Liver (tissue), 9 donors: ENCODE measurements around the gene DNM3. TPM values are rescaled to one million over a fixed set of nuclear protein-coding genes. Genes with fewer than 3 reads are reported as not detected.

Source experiments
- DNase-seq: peaks from one replicate; pipeline ENCODE4 v3.0.0-alpha.2; 2017; ENCODE audit warnings: low spot score
- H3K27ac ChIP-seq, 2 donors: one replicate each; pipeline ENCODE4 v1.7.0; 2013; ENCODE audit warnings: inconsistent platforms in 2 of 2, low read length in 2 of 2, control low read depth in 1 of 2, low read depth in 1 of 2, mild to moderate bottlenecking in 1 of 2
- H3K27me3 ChIP-seq, 4 donors: one replicate each; pipeline versions ENCODE4 v1.6.1 to v1.7.0; 2013; ENCODE audit warnings: low read length in 3 of 4, inconsistent platforms in 1 of 4, mild to moderate bottlenecking in 1 of 4, moderate library complexity in 1 of 4; ENCODE audit not compliant: control insufficient read depth in 4 of 4, insufficient read depth in 4 of 4
- H3K36me3 ChIP-seq, 4 donors: one replicate each; pipeline versions ENCODE4 v1.6.1 to v1.7.0; 2013; ENCODE audit warnings: low read length in 3 of 4, mild to moderate bottlenecking in 3 of 4, low read depth in 1 of 4, moderate library complexity in 1 of 4; ENCODE audit not compliant: control insufficient read depth in 4 of 4, insufficient read depth in 3 of 4
- H3K4me1 ChIP-seq, 4 donors: one replicate each; pipeline versions ENCODE4 v1.6.1 to v1.7.0; 2013; ENCODE audit warnings: low read length in 3 of 4, mild to moderate bottlenecking in 3 of 4, moderate library complexity in 1 of 4; ENCODE audit not compliant: control insufficient read depth in 4 of 4, insufficient read depth in 4 of 4
- H3K4me3 ChIP-seq, 3 donors: one replicate each; pipeline versions ENCODE4 v1.6.1 to v1.7.0; 2013; ENCODE audit warnings: low read length in 3 of 3, control low read depth in 1 of 3, low read depth in 1 of 3, mild to moderate bottlenecking in 1 of 3
- H3K9ac ChIP-seq, 2 donors: one replicate each; pipeline ENCODE4 v1.7.0; 2013; ENCODE audit warnings: low read length in 2 of 2, mild to moderate bottlenecking in 2 of 2, moderate library complexity in 2 of 2, control low read depth in 1 of 2, low read depth in 1 of 2
- H3K9me3 ChIP-seq, 4 donors: one replicate each; pipeline versions ENCODE4 v1.6.1 to v1.7.0; 2013; ENCODE audit warnings: low read length in 3 of 4; ENCODE audit not compliant: control insufficient read depth in 4 of 4
- ATF3 ChIP-seq: IDR thresholded peaks from 2 replicates; pipeline ENCODE4 v1.6.1; 2016; ENCODE audit warnings: antibody characterized with exemption
- EGR1 ChIP-seq, 2 donors: IDR thresholded peaks; 2 replicates each; pipeline ENCODE4 v1.6.1; 2016 to 2018; ENCODE audit warnings: antibody characterized with exemption in 2 of 2, low read depth in 2 of 2
- FOXA1 ChIP-seq: IDR thresholded peaks from 2 replicates; pipeline ENCODE4 v1.6.1; 2016; ENCODE audit warnings: antibody characterized with exemption
- GABPA ChIP-seq, 2 donors: IDR thresholded peaks in 1 of 2; conservative IDR thresholded peaks in 1 of 2; 2 replicates each; pipeline ENCODE4 v1.6.1; 2016; ENCODE audit warnings: antibody characterized with exemption in 2 of 2, mild to moderate bottlenecking in 1 of 2, moderate library complexity in 1 of 2
- HNF4A ChIP-seq, 2 donors: conservative IDR thresholded peaks; 2 replicates each; pipeline ENCODE4 v1.6.1; 2016; ENCODE audit warnings: antibody characterized with exemption in 2 of 2, mild to moderate bottlenecking in 2 of 2
- HNF4G ChIP-seq: IDR thresholded peaks from 2 replicates; pipeline ENCODE4 v1.6.1; 2016; ENCODE audit warnings: antibody characterized with exemption
- JUND ChIP-seq, 2 donors: IDR thresholded peaks; 2 replicates each; pipeline ENCODE4 v1.6.1; 2016; ENCODE audit warnings: antibody characterized with exemption in 2 of 2
- RAD21 ChIP-seq, 2 donors: IDR thresholded peaks; 2 replicates each; pipeline ENCODE4 v1.6.1; 2016; ENCODE audit warnings: antibody characterized with exemption in 2 of 2, mild to moderate bottlenecking in 2 of 2
- REST ChIP-seq: IDR thresholded peaks from 2 replicates; pipeline ENCODE4 v1.6.1; 2016; ENCODE audit warnings: antibody characterized with exemption, mild to moderate bottlenecking
- RXRA ChIP-seq, 2 donors: IDR thresholded peaks; 2 replicates each; pipeline ENCODE4 v1.6.1; 2017 to 2018; ENCODE audit warnings: antibody characterized with exemption in 2 of 2, mild to moderate bottlenecking in 1 of 2
- SP1 ChIP-seq: IDR thresholded peaks from 2 replicates; pipeline ENCODE4 v1.6.1; 2018; ENCODE audit warnings: antibody characterized with exemption, mild to moderate bottlenecking
- TAF1 ChIP-seq: conservative IDR thresholded peaks from 2 replicates; pipeline ENCODE4 v1.6.1; 2016; ENCODE audit warnings: antibody characterized with exemption, mild to moderate bottlenecking
- YY1 ChIP-seq: IDR thresholded peaks from 2 replicates; pipeline ENCODE4 v1.6.1; 2016; ENCODE audit warnings: antibody characterized with exemption, mild to moderate bottlenecking
- ZBTB33 ChIP-seq: IDR thresholded peaks from 2 replicates; pipeline ENCODE4 v1.6.1; 2016; ENCODE audit warnings: antibody characterized with exemption
- WGBS: extraction: QIAGEN DNeasy Blood & Tissue Kit; methylation state at CpG from one replicate; pipeline ENCODE4 v1.1.7; 2013; 5-methylcytosine and 5-hydroxymethylcytosine counted together
- polyA plus RNA-seq, 2 donors: library from polyadenylated mRNA; stranded (reverse) in 1 of 2; unstranded in 1 of 2; fragments of 200-250 nt in 1 of 2; fragments of >200 nt in 1 of 2; fragmentation: Nextera tagmentation in 1 of 2; extraction: Ambion mirVana in 1 of 2; gene quantifications; one replicate each; pipeline versions ENCODE4 v1.2.1 to v1.2.3, GENCODE V29; 2013 to 2015
- total RNA-seq, 2 donors: library from RNA; depleted of rRNA; stranded (reverse); fragments of >200 nt; gene quantifications; one replicate each; pipeline ENCODE4 v1.2.3, GENCODE V29; 2014
- donor health status: healthy.
- donor health status: healthy.
- donor health status: healthy.
- donor health status: healthy.
- donor health status: healthy.

DNM3 gene
- total and polyA plus RNA-seq, 4 donors: 0.08 to 3.2 (median 1.0) TPM

DNA sequence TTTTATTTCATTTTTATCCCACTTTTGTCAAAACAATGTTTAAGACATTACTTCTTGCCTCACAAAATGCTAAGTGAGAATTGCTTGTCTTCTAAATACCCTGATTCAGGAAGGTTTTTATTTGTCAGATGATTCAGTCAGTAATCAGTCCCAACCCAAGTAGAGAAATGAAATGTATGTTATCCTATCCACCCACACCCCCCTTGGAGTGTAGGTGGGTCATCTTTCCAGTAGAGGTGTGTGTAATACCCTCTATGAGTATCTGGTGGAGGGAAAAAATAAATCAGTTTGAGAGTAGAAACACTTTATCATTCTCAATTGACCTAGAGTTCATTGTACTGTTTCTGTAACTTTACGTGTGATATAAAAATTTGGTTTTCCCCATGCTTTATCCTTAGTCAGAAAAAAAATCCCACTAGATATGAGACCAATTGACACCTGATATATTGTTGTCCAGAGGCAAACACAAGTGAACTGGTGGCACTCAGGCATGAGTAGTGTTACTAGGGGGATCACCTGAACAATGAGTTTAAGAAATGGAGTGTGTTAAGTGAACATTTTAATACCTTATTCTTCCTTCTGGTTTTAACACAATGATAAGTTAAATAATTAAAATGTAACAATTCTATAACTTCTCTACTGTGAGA lies 425.4 kb downstream of the DNM3 start:
- WGBS: 91% methylated on average over 1 of the region's 1 CpG
- H3K36me3 ChIP-seq: no peaks in the 10 kb centered on the region
- no peak overlapping the region for H3K27ac ChIP-seq
- H3K27me3 ChIP-seq: no peaks in the 10 kb centered on the region
- H3K9me3 ChIP-seq: no peaks in the 10 kb centered on the region
- TF ChIP-seq RXRA (IDR thresholded peaks at IDR 0.05): no peak
- peaks cover 0 to 2% (median 0%) of the 10 kb centered on the region in 4 donors for H3K4me1 ChIP-seq
- no peak overlapping the region for H3K4me3 ChIP-seq
- DNase-seq: no peak
- H3K9ac ChIP-seq: no peak overlapping the region

DNA sequence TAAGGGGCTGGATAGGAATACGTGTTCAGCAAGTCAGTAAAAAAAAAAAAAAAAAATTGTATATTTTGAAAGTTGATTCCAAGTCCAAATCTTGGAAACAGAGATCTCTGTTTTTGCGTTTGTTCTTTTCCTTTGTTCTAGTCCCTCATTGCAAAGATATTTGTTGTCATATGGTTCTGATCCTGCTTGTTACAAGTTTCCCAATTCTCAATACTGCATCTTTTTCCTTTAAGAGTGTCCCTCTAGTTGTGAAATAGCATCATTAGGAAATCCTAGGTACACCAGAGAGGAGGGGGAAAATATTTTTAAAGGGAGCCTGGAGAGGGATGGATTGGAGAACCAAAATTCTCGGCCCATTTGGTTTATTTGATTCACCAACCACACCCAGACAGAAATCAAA lies 426.9 kb downstream of the DNM3 start:
- no peak for TF ChIP-seq RAD21 (IDR thresholded peaks at IDR 0.05)
- no peak for TF ChIP-seq FOXA1
- no peak for TF ChIP-seq HNF4A (conservative IDR thresholded peaks at IDR 0.05)
- TF ChIP-seq SP1: no peak
- no peak for TF ChIP-seq EGR1 (IDR thresholded peaks at IDR 0.05; ENCODE audit: low read depth in 2 of 2)
- TF ChIP-seq REST: no peak
- no peak for TF ChIP-seq JUND (IDR thresholded peaks at IDR 0.05)
- TF ChIP-seq GABPA (IDR thresholded peaks at IDR 0.05 in 1 of 2, conservative IDR thresholded peaks at IDR 0.05 in 1 of 2): no peak
- TF ChIP-seq YY1: no peak
- TF ChIP-seq HNF4G: no peak
- no peak for TF ChIP-seq ATF3
- no peak for TF ChIP-seq ZBTB33
- TF ChIP-seq RXRA (IDR thresholded peaks at IDR 0.05): no peak
- TF ChIP-seq TAF1: no peak
- 84% methylated on average over 3 of the region's 3 CpGs for WGBS

More for the DNA sequence above, 426.9 kb downstream of the DNM3 start:
- Histone ChIP-seq H3K4me1 (peaks cover 0 to 2% (median 0%) of the 10 kb centered on the region in 4 donors), H3K9ac (no peak overlapping the region), H3K27ac (no peak overlapping the region), H3K27me3 (no peaks in the 10 kb centered on the region), H3K4me3 (no peak overlapping the region), H3K36me3 (no peaks in the 10 kb centered on the region), H3K9me3 (no peaks in the 10 kb centered on the region)
- DNase-seq: no peak
